ENCODE measurements around the gene PRKAG2.
"Not testable (repeated sequence)": the region's sequence is repeated elsewhere in the genome, so short reads cannot be mapped to it uniquely, and the experiment has no call there.

PRKAG2 gene

DNA sequence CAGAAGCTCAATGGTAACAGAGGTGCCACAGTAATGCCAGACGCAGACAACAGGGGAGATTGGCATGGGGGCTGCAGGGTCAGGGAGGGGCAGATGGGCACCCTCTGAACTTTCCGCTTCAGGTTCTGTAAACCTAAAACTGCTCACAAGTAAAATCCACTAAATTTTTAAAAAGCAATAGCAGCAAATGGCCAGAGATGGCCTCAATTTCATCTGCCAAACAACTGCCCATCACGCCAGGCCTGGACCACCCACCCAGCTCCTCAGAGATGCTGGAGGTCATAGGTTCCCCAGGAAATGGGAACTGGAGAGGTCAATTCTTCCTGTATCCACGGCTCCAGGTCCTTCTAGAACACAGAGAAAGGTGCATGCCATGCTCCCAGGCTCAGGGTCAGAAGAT, 76.1 kb downstream of the PRKAG2 start:
- H3K4me3 ChIP-seq (ENCODE audit: low read depth, low read length), result no peak overlapping the region
- TF ChIP-seq, protein P1, sequence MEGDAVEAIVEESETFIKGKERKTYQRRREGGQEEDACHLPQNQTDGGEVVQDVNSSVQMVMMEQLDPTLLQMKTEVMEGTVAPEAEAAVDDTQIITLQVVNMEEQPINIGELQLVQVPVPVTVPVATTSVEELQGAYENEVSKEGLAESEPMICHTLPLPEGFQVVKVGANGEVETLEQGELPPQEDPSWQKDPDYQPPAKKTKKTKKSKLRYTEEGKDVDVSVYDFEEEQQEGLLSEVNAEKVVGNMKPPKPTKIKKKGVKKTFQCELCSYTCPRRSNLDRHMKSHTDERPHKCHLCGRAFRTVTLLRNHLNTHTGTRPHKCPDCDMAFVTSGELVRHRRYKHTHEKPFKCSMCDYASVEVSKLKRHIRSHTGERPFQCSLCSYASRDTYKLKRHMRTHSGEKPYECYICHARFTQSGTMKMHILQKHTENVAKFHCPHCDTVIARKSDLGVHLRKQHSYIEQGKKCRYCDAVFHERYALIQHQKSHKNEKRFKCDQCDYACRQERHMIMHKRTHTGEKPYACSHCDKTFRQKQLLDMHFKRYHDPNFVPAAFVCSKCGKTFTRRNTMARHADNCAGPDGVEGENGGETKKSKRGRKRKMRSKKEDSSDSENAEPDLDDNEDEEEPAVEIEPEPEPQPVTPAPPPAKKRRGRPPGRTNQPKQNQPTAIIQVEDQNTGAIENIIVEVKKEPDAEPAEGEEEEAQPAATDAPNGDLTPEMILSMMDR (IDR thresholded peaks at IDR 0.05; ENCODE audit: insufficient read depth, low read depth, low read length, missing control alignments), result no peak
- no peak for DNase-seq (ENCODE audit: low read depth)

DNA sequence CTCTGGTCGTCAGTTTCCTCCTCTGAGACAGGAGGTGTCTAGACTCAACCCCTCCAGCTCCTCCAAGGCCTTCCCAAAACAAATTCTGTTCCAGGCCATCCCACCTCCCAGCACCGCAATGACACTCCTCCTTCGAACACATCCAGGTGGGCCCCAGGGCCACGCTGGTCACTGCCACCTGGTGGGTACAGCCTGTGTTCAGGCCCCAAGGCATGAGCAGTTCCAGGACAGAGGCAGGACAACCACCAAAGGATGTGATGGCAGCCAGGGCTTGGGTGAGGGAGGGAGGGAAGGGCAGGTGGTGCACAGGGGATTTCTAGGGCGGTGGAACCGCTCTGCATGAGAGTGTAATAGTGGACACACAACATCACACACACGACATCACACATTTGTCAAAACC, 76.5 kb downstream of the PRKAG2 start:
- no peak overlapping the region for H3K4me3 ChIP-seq (ENCODE audit: low read depth, low read length)
- TF ChIP-seq, protein P1 (IDR thresholded peaks at IDR 0.05; ENCODE audit: insufficient read depth, low read depth, low read length, missing control alignments), result no peak
- no peak for DNase-seq (ENCODE audit: low read depth)

DNA sequence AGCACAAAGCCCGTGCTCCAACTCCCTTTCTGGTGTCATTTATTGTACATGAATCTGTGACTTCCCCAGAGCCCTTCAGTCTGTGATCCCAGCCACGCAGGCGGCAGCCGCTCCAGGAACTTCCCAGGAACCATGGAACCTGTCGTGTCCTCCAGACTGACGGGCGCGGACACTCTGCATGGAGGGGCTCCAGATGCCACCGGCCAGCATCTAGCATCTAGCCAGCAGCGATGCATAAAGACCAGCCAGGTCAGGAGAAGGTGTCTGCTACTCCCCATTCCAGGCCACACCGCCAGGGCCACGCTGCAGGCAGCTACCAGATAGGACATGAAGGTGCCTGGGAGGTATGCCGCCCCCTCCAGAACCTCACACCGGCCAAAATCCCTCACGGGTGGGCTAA, 77.4 kb downstream of the PRKAG2 start:
- TF ChIP-seq, protein P1 (IDR thresholded peaks at IDR 0.05; ENCODE audit: insufficient read depth, low read depth, low read length, missing control alignments), result no peak
- no peak overlapping the region for H3K4me3 ChIP-seq (ENCODE audit: low read depth, low read length)
- no peak for DNase-seq (ENCODE audit: low read depth)

DNA sequence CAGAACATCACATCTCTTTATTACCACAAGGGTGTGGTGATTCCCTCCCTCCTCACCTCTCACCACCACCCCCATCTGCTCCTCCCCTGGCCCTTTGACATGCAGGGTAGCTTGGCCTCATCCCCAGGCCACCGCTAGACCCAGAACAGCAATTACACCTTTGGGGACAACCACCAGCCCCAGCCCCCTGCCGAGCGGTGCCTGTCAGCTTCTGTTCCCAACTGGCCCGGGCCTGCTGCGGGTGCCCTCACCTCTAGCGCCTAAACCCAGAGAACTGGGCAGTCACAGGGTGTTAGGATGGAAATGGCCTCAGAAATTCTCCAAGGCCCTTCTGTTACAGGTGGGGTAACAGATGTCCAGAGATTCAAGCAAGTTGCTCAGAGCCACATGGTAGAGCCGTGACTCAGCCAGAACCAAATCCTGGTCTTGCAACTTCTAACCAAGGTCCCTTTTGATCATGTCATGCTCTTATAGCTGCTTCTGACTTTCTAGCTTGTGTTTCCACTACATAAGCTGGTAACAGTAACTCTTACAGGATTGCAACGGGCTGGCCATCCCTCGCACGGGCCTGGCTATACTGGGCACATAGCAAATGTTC, 78.0 kb downstream of the PRKAG2 start:
- no peak for DNase-seq (ENCODE audit: low read depth)
- TF ChIP-seq, protein P1 (IDR thresholded peaks at IDR 0.05; ENCODE audit: insufficient read depth, low read depth, low read length, missing control alignments), result no peak

DNA sequence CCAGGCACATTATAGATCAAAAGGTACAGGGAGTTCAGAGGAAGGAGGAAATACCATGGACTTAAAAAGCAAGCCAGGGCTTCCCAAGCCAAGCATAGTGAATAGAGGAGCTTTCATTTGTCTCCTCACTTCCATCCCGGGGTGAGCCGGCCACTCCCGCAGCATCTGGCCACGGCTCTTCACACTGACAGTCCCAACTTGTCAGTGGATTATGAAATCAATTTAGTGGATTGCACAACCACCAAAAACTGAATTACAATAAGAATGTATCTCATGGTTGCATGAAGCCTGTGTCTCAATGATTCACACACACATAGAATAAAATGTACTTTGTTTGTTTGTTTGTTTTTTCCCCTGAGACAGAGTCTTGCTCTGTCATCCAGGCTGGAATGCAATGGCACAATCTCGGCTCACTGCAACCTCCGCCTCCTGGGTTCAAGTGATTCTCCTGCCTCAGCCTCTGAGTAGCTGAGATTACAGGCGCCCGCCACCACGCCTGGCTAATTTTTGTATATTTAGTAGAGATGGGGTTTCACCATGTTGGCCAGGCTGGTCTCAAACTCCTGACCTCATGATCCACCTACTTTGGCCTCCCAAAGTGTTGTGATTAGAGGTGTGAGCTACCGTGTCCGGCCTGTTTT, 79.1 kb downstream of the PRKAG2 start:
- H3K4me3 ChIP-seq (ENCODE audit: low read depth, low read length); DNase-seq (ENCODE audit: low read depth): not testable (repeated sequence)

More for the DNA sequence above, 78.0 kb downstream of the PRKAG2 start:
- no peak overlapping the region for H3K4me3 ChIP-seq (ENCODE audit: low read depth, low read length)

GRCh38 chr7:151796871-151797537, 79.9 kb downstream of the PRKAG2 start:
- TF ChIP-seq, protein P1 (IDR thresholded peaks at IDR 0.05; ENCODE audit: insufficient read depth, low read depth, low read length, missing control alignments), result no peak
- H3K4me3 ChIP-seq (ENCODE audit: low read depth, low read length), result no peak overlapping the region
- no peak for DNase-seq (ENCODE audit: low read depth)

DNA sequence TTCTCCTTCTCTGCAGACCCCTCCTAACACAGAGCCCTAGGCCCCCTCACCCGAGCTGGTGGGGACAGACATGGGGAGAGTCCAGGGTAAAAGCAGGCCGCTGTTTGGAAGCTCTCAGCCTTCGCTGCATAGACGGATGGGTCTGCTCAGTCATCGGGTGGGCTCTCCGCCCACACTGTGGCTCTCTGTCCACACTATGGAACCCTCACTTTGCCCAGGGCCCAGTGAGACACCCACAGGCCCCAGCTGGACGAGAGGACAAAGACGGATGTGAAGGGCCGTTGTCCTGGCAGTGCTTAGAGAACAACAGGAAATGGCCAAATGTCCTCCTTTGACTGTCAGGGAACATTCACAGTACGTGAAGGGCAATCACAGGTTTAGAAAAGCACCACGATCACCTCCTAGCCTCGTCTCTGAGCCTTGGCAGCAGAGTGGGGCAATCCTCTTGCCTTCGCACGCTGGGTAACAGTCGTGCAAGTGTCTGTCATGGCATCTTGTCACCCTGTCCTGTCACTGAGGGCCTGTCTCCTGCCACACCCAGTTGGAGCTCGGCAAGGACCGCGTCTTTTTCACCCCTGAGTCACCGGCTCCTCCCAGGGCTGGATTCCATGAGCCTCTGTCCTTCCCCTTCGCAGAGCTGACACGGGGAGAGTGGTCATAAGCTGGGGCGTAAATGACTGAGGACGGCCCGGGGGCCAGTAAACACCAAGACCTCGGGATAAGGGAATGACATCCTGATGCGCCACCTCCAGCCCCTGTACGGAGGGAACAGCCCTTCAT, 80.6 kb downstream of the PRKAG2 start:
- DNase-seq (ENCODE audit: low read depth), result no peak
- no peak overlapping the region for H3K4me3 ChIP-seq (ENCODE audit: low read depth, low read length)
- TF ChIP-seq, protein P1 (IDR thresholded peaks at IDR 0.05; ENCODE audit: insufficient read depth, low read depth, low read length, missing control alignments), result no peak
